ENCODE results near the gene PTGIS.

Gene PTGIS

GRCh38 chr20:49557449-49557848, 10.5 kb downstream of the PTGIS start:
- DNase-seq, result no peak

DNA sequence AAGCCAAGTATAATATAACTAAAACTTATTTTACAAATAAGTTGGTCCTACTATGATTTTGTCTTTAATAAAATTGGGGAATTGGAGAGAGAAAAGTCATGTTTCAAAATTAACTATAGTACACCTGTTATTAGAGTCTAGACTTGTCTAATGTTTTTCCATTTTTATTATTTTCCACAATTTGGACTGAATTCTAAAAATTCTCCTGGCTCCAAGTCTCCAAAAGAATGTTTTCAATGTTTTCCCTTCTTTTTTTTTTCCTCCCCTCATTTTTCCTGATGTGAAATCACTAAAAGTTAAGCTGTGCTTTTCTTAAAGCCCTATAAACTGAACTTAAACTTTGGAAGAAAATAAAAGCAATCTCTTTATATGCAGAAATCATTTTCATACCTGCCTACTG, 11.3 kb downstream of the PTGIS start:
- no peak for DNase-seq

- no peak for DNase-seq
Observed at GRCh38 chr20:49549801-49550551, 18.0 kb downstream of the PTGIS start.

GRCh38 chr20:49548371-49548947, 19.5 kb downstream of the PTGIS start:
- no peak for DNase-seq

DNA sequence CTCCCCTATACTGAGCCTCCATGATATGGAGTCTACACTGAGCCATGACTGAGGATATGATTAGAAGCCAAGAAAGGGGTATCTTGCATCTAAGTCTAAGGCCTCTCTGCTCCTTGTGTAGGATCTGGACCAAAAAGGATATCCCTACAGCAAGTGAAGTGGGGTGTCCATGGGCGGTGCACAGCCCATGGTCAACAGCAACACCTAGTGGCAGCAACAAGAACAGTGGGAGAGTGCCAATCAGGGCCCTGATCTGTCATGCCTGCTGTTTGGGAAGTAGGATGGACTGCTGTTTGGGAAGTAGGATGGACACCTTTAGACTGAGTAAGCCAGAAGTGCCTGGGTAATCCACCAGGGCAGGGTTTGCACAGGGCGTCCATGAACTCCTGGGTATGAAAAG, 22.4 kb downstream of the PTGIS start:
- no peak for DNase-seq

DNA sequence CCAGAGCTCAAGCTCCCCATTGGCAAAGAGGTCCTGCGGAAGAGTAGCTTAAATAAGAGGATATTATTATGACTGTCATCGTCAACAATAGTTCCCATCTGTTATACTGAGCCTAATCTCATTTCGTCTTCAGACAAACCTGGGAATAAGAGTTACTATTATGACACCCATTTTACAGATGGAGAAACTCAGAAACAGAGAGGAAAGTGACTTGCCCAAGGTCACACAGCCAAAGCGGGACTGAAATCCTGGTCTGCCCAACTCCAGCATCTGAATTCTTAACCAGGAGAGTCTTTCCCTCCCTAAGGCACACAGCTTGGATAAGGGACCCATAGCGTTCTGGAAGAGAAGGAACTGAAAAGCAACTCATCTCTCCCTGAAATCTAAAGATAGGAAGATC, 23.4 kb downstream of the PTGIS start:
- no peak for DNase-seq

DNA sequence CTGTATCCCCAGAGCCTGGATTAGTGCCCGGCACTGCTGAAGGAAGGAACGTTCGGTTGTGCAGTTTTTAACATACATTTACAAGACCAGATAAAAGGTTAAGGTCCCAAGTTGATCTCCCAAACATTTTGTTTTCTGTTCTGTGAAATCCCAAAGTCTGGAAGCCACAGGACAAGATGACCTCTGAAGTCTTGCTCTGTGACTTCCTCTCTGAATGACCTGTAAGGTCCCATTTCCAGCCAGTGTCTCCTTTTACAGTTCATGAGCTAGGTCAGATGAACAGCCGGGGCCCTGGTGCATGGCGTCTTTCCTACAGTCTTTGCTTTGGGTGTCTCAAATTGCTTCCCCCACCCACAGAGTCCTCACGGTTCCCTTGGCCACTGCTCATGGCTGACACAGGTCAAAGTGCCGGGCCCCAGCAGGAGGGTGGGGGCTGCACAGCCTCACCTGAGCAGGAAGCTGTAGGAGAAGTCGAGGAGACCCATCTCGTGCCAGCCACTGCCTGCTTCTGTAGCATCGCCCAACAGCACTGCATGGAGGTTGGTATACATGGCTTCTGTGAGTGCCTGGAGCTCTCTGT, 24.0 kb downstream of the PTGIS start:
- no peak for DNase-seq

- DNase-seq, result no peak
Observed at GRCh38 chr20:49543071-49543857, 24.7 kb downstream of the PTGIS start.

DNA sequence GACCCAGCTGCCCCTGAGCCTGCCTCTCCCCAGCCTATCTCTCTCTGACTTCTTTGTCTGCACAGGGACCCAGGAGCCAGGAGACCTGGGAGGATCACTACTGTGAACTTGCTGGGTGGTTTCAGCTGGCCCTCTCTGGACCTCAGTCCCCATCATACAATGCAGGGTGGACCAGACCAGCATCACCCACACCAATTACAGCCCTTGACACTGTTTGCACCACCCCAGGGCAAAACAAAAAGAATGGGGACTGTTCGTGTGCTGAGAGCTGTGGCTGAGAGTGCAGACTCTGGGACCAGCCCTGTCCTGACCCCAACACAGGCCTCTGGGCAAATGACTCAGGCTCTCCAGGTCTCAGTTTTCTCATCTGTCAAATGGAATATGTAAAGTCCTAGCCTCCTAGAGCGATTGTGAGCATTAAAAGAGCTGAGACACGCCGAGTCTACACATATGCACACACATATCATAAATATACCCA, 25.4 kb downstream of the PTGIS start:
- no peak for DNase-seq

DNA sequence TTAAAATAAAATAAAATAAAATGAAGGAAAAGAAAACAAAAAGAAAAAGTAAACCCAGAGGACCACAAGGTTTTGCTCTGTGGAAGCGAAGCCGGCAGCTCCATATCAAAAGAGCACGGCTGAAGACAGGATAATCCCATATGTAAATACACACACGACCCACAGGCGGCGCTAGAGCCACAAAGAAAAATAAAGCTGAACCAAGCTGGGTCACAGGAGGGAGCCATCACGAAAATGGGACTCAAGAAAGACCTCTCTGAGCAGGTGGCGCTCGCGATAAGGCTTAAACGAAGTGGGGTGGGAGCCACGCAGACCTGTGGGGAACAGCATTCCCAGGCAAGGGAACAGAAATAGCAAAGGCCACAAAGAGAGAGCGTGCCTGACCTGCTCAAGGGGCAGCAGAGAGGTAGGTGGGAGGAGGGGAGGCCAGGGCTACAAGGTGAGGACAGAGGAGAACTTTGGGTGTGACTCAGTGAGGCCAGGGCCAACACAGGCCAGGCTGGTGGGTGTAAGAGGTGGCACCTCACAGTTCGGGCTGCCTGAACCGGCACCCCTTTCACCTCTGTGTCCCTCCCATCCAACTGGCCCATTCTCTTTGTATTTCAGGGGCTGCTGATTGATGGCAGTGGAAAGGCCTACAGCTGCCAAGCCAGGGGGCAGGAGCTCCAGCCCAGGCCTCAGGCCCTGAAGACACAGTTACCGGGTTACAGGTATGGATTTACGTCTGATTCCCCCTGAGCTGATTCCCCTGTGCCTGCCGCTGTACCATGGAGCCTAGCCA, 26.0 kb downstream of the PTGIS start:
- DNase-seq, result no peak

- DNase-seq, result no peak
Observed at GRCh38 chr20:49540687-49541435, 27.1 kb downstream of the PTGIS start.

DNA sequence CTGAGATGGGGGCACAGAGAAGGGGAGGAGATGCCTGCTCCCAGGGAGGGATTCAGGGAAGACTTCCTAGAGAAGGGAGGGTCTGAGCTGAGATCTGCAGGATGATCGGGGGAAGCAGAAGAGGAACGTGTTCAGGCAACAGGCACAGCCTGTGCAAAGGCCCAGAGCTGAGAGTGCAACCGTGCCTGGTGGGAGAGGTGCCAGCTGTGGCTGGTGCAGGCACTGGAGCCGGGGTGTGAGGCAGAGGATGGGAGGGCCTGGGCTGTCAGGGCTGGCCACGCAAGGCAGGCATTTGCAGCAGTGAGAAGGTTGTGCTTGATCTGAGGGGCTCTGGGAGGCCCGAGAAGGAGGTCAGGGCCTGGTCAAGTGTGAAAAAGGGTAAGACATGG, 27.7 kb downstream of the PTGIS start:
- DNase-seq, result no peak

DNA sequence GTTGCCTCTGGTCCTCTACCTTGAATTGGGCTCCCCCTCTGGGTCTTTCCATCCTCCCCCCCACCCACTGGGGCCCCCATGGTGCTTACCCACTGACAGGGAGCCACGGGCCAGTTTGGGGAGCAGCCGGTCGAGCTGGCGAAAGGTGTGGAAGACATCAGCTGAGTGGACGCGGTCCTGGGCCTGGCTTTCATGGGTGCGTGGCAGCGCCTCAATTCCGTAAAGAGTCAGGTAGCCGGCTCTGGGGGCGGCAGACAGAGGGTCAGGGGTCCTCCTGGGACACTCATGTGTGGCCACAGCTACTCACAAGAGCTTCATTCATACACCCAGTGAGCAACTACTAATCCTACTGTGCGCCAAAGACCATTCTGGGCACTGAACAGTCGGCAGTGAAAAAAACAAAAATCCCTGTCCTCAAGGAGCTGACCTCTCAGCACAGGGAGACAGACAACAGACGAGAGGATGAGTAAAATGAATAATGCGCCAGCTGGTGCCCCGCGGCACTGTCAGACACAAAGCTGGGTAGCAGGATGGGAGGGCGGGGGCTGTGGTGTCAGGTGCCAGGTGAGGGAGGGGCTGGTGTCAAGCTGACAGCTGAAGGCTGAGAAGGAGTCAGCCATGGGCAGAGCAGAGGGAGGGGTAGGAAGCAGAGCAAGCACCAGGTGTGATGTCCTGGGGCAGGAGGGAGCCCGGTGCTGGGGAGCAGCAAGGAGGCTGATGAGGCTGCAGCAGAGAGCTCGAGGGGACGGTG, 28.3 kb downstream of the PTGIS start:
- DNase-seq, result no peak

DNA sequence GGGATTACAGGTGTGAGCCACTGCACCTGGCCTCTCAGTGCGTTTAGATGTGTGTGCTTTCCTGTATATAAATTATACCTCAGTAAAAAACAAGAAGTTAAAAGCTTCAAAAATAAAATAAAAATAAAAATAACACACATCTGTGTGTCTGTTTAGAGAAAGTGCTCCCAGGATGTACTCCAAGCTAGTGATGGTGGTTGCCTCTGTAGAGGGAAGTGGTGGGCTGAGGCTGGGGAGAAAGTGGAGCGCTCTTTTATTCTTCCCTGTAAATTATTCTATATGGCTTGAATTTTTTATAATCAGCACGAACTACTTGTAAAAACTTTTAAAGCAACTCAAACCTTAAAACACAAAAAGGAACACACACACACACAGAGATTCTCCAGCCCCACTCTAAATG, 29.0 kb downstream of the PTGIS start:
- DNase-seq, result no peak

GRCh38 chr20:49534255-49534712, 33.7 kb downstream of the PTGIS start:
- no peak for DNase-seq

DNA sequence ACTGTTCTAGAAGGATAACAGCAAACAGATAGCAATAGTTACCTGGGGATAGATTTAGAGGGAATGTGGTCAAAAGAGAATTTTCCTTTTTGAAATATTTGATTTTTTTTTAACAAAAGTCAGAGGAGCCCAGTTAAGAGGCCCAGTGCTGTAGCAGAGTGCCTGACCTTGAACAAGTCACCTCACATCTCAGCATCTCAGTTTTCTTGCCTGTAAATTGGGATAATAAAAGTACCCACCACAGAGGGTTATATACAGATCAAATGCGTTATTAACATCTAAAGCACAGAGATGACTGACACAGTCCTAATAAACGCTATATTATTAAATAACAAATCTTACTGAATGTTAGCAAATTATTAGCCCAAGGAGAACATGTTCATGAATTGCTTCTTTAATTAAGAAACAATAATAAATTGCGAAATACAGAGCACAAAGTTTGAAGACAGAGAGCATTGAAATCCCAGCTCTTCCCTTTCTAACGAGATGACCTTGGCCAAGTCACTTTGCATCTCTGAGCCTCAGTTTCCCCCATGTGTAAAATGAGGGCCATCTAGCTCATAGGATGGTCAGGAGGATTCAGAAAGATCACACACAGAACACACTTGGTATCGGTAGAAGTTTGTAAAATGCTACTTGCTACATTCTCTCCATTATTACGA, 35.5 kb downstream of the PTGIS start:
- DNase-seq, result no peak

- no peak for DNase-seq
Observed at GRCh38 chr20:49529470-49529869, 38.5 kb downstream of the PTGIS start.

DNA sequence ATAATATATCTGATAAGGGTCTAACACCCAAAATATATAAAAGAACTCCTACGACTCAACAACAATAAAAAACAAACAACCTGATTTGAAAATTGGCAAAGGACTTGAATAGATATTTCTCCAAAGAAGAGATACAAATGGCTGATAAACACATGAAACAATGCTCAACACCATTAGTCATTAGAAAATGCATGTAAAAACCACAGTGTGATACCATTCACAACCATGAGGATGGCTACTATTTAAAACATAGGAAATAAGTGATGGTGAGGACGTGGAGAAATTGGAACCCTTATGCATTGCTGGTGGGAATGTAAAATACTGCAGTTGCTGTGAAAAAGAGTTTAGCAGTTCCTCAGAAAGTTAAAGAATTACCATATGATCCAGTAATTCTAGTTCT, 41.4 kb downstream of the PTGIS start:
- no peak for DNase-seq

DNA sequence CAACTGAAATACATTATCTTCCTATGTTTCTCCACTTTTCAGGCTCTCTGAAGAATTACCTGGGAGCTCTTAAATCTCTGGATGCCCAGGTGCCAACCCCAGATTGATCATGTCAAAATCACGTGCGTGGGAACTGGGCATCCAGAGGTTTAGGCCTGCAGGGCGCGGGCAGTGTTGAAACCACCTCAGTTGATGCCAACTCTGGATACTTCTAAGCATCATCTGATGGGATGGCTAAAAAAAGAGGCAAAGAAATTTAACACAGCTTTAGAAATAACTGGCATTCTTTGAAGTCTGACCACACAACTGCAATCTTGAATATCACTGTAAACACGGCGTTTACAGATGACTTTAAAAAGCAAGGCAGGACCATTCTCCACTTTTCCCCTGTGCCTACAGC, 41.9 kb downstream of the PTGIS start:
- no peak for DNase-seq

DNA sequence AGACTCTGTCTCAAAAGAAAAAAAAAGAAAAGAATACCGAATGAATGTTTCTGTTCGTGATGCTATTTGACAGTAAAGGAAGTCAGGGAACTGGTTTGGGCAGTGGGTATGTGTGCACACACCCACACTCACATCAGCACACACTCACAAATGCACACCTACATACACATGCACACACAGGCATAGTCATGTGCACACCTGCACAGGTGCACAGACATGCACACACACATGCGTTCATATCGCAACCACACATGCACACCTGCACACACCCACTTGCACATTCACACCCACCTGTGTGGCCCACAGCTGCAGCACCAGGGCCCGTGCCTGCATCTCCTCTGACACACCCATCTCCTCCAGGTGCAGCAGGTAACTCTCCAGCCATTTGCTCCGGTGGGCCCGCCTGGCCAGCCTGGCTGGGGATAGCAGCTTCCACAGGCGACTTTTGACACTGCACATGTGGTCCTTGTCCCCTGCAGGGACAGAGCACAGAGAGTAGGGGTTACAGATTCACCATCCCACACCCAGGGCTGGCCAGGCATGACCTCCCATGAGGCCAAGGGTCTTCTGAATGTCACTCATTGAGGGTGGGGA, 44.1 kb downstream of the PTGIS start:
- no peak for DNase-seq
